GM19438 (cell line): ENCODE measurements around the gene RUSF1.
"Not testable (repeated sequence)": the region's sequence is repeated elsewhere in the genome, so short reads cannot be mapped to it uniquely, and the experiment has no call there.

Experiments used
- ATAC-seq: cut with Tn5 transposase; IDR thresholded peaks from one replicate; pipeline ENCODE4 v1.9.1; 2021; ENCODE audit warnings: low read depth; ENCODE audit not compliant: unreplicated experiment

RUSF1 gene

DNA sequence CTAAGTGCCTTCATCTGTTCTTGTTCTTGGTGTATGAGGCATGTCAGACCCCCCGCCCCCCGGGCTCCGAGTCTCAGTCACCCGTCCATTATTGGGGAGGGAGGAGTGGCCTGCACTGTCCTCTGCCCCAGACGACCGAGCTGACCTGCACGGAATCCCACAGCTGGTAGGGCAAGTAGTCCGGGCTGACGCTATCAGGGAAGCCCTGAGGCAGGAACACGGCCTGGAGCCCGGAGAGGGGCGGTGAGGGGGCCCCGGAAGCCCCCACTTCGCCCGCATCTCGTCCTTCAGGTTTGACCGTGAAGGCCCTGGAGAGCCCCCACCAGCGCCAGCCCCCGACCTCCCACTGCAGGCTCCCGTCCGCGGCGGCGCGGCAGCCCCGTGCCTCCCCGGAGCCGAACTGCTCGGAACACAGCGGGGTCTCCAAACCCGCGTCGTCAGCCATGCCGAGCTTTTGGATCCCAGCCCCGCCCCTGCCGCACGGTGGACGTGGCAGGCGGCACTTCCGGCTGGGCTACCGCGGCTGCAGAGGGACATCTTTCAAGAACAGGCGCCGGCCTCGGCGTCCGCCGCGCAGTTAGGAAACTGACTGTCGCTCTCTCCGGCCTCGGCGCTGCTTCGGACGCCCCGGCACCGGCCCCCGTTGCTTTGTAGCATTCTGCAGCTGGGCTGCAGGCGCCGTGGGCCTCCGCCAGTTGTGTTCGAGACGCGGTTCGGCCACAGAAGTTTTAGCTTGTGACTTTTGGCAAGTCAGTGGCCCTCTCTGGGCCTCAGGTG, at the start of gene RUSF1:
Gene RUSF1 (minus strand): TSS at position 463 of the 777 bp plus-strand sequence. CDS start 18 bp downstream, at position 445.
- ATAC-seq = peak; percentile 87

DNA sequence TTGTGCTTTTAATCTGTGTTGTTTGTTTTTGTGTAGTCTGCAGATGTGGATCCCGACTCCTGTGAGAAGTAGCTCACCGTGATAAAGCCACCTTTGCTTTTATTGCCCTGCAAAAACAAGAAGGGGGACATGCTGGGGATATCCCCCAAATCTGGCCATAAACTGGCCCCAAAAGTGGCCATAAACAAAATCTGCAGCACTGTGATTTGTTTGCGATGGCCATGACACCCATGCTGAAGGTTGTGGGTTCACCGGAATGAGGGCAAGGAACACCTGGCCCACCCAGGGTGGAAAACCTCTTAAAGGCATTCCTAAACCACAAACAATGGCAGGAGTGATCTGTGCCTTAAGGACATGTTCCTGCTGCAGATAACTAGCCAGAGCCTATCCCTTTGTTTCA, 34.6 kb upstream of the RUSF1 start:
- no peak for ATAC-seq

- not testable (repeated sequence) for ATAC-seq
These were observed 31.6 kb upstream of the RUSF1 start for GRCh38 chr16:31539762-31540161.

DNA sequence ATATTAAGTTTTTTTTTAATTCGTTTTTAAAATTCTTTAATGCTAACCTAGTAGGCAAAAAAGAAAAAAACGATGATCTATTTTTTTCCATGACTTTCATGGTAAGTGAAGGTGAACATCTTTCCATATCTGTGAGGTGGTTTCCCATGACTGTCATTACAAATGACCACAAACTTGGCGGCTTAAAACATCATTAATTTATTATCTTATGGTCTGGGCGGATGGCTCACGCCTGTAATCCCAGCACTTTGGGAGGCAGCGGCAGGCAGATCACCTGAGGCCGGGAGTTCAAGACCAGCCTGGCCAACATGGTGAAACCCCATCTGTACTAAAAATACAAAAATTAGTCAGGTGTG, 30.0 kb upstream of the RUSF1 start:
- ATAC-seq = not testable (repeated sequence)

- no peak for ATAC-seq
These were observed 29.4 kb upstream of the RUSF1 start for GRCh38 chr16:31537362-31538242.

DNA sequence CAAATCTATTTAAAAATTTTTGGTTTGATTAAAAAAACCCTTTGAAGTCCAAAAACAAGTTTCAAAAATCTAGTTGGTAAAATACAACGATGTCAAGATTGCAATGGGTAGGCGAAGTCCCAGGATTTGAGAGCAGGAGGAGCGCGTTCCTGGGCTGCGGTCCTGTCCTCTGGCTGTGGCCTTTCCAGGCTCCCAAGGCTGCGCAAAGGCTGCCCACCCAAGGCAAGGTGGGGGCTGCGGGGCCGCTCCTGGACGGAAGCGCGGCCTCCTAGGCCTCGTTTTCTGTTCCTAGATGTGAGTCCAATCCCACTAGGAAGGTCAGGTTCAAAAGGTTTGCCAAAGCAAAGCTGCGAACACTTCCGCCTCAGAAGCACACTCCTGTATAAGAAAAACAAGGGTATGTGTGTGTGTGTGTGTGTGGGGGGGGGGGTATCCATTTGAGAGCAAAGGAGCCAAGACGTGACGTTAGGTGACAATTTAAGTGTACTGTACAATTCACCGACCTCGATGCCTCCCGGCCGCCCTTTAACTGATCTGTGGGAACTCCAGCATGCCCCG, 28.7 kb upstream of the RUSF1 start:
- no peak for ATAC-seq

- no peak for ATAC-seq
These were observed 27.5 kb upstream of the RUSF1 start for GRCh38 chr16:31535737-31536136.

- no peak for ATAC-seq
These were observed 24.7 kb upstream of the RUSF1 start for GRCh38 chr16:31532896-31533295.

GRCh38 chr16:31532120-31532519, 23.9 kb upstream of the RUSF1 start:
- ATAC-seq = no peak

DNA sequence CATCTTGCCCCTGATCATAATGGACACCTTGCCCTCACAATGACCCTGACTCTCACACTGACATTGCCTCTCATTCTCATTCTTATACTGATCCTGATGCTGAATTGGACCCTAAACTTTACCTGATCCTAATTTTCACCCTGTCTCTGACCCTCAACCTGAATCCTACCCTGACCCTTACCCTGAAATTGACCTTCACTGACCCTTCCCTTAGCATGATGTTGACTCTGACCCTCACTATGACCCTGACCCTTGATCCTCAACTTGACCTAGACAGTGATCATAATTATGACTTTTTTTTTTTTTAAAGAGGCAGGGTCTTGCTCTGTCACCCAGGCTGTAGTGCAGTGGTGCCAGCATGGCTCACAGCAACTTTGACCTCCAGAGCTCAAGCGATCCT, 22.9 kb upstream of the RUSF1 start:
- no peak for ATAC-seq

DNA sequence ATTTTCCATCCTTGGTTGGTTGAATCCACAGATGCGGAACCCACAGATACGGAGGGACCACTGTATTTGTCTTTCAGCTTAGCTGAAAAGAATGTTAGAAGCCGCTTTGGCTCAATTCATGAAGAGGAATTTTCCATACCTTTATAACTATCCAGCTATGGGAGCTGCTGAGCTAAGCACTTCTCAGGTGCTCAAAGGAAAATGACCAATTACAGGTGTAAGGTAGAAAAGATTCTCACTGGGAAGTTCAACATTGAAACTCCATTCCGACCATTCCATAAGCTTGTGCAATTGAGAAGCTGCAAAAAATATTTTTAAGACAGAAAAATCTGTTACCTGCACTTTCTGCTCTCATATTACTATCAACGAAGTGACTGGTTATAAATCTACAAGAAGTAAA, 22.2 kb upstream of the RUSF1 start:
- ATAC-seq = no peak

DNA sequence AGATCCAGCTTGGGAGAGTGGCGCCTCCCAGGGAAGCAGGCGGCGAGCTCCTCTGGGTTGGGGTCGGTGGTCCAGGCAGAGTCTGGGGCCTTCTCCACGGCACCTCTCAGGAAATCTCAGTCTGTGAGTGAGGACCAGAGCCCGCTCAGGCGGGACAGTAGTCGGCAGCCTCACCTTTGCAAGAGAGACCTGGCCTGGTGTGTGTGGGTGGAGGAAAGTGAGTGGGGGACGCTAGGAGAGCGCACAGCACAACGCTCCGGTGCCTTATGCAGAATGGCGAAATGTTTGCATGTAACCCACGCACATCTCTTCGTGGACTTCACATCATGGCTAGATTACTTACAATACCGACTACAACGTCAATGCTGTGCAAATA, 21.7 kb upstream of the RUSF1 start:
- no peak for ATAC-seq

GRCh38 chr16:31529108-31529936, 21.1 kb upstream of the RUSF1 start:
- no peak for ATAC-seq

DNA sequence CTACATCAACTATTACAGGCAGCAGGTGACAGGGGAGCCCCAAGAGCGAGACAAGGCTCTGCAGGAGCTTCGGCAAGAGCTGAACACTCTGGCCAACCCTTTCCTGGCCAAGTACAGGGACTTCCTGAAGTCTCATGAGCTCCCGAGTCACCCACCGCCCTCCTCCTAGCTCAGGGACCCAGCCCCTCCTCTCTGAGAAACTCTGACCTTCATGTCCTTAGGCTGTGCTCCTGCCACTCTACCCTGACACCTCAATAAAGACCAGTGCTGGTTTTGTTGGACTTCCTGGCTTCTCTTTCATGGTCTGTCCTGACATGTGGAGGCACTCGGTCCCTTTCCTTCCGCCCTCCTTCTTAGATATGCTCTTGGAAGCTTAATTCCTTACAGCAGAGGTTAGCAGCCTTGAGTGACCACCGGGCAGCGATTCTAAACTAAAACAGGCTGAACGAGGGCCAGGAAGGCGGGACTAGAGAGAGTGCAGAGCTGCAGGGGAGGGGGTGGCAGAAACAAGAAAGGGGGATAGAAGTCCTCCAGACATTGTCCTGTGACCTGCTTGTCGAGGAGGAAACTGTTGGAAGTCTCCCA, 20.4 kb upstream of the RUSF1 start:
- ATAC-seq = no peak

DNA sequence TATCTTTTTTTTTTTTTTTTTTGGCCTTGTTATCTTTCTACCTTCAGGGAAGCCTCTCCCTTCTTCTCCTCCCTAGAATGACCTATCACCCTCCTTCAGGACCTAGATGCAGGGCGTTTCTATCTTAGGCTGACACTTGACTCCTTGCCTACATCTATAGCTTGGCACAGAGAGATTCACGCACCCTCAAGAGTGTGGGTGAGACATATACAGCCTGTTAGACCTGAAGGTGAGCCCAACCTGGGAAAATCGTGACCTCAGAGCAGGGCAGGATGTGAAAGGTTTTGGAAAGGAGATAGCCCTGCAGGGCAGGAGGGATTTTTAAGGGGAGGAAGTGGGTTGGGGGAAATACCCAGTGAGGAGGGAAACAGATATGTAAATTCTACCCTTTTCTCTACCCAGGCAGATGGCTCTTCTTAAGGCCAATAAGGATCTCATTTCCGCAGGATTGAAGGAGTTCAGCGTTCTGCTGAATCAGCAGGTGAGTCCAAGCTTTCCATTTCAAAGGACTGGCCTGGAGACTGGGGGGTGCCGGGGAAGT, 19.6 kb upstream of the RUSF1 start, which contains the start of gene AHSP:
Gene AHSP (plus strand): TSS at position 167 of the 541 bp plus-strand sequence. CDS start 240 bp downstream, at position 407.
- no peak for ATAC-seq

DNA sequence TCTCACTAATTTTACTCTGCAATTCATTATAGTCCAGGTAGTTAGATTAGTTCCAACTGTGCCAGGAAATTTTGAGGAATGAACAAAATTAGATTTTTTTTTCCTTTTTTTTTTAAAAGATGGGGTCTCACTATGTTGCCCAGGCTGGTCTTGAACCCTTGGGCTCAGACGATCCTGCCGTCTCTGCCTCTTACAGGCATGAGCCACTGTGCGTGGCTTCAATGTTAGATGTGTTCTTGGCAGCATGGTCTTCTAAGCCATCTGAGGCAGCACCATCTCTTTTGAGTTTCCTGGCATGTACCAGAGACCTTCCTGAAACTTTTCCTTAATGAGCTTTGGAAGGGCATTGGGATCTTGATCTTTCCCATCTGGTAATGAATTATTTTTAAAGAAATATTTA, 16.9 kb upstream of the RUSF1 start:
- ATAC-seq = no peak

GRCh38 chr16:31523768-31524167, 15.6 kb upstream of the RUSF1 start:
- not testable (repeated sequence) for ATAC-seq

GRCh38 chr16:31522071-31522470, 13.9 kb upstream of the RUSF1 start:
- ATAC-seq = no peak

DNA sequence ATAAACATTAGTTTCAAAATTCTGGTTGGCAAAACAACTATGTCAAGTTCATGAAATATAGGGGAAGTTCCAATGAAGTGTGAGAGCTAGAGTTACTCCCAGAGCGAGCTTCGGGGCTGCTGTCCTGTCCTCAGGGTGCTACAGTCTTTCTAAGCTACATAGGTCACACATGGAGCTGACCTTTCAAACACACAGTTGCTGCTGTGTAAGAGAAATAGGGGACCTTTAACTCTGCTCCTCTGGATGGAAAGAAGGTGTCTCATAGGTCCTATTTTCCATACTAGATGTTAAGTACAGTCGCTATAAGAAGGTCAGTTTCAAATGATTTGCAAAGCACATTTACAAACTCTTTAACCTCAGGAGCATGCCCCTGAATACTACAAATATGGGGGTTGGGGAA, 13.2 kb upstream of the RUSF1 start:
- no peak for ATAC-seq
